HG03095 (cell line): ENCODE data around the gene SCD.

Experiments
- ATAC-seq: cut with Tn5 transposase; IDR thresholded peaks from one replicate; pipeline ENCODE4 v1.9.1; 2021; ENCODE audit warnings: moderate library complexity; ENCODE audit not compliant: unreplicated experiment

Gene SCD

GRCh38 chr10:100391163-100392002 is 44.4 kb downstream of the SCD start:
- no peak for ATAC-seq

GRCh38 chr10:100392686-100393003 is 45.6 kb downstream of the SCD start:
- ATAC-seq: no peak

GRCh38 chr10:100395626-100396025 is 48.6 kb downstream of the SCD start:
- no peak for ATAC-seq

- ATAC-seq: no peak
These were observed 49.6 kb downstream of the SCD start for GRCh38 chr10:100396605-100397004.

GRCh38 chr10:100401631-100402328 is 54.7 kb downstream of the SCD start:
- ATAC-seq: no peak

GRCh38 chr10:100403734-100404133 is 56.7 kb downstream of the SCD start:
- ATAC-seq: no peak

GRCh38 chr10:100413173-100413572 is 66.1 kb downstream of the SCD start:
- ATAC-seq: no peak
